Ramos (cell line): ENCODE measurements around the gene PLCH2.

Source experiments
- in situ Hi-C: fragments of 300-500 bp; cut with MboI; formaldehyde crosslinking; loops from one replicate; pipeline ENCODE4 v1.14.3; 2022; ENCODE audit warnings: low sequenced_read_pairs; ENCODE audit not compliant: unreplicated experiment

The PLCH2 gene

DNA sequence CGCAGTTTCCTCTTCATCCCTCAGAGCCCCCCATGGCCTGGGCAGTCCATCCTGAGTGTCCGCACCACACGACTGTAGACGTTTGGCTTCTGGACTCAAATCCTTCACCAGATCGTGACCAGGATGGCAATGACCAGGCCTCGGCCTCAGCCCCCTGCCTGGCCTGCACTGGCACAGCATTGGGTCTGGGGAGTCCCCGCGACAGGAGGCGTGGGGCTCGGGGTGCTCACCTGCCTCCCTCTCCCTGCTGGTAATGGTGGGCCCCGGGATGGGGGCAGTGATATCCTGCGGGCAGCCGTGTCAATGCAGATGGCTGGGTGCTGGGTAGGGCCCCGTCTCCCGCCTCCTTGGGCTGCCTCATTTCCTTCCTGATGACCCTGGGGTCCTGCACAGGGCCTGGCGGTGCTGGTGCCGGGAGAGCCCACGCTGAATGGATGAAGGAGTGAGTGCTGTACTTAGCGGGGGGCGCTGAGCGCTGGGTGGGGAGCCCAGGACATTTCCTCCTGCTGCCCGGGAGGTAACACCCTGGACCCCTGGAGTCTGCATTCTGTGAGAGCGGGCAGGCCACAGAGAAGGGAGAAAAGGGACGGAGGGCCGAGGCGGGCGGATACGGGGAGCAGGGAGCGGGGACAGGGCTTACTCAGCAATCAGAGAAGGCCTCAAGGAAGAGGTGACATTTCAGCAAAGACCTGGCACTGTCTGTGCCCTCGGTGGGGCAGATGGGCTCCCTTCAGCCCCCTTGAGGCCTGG lies 78.0 kb downstream of the PLCH2 start:
- in situ Hi-C loops, result no loop called here

DNA sequence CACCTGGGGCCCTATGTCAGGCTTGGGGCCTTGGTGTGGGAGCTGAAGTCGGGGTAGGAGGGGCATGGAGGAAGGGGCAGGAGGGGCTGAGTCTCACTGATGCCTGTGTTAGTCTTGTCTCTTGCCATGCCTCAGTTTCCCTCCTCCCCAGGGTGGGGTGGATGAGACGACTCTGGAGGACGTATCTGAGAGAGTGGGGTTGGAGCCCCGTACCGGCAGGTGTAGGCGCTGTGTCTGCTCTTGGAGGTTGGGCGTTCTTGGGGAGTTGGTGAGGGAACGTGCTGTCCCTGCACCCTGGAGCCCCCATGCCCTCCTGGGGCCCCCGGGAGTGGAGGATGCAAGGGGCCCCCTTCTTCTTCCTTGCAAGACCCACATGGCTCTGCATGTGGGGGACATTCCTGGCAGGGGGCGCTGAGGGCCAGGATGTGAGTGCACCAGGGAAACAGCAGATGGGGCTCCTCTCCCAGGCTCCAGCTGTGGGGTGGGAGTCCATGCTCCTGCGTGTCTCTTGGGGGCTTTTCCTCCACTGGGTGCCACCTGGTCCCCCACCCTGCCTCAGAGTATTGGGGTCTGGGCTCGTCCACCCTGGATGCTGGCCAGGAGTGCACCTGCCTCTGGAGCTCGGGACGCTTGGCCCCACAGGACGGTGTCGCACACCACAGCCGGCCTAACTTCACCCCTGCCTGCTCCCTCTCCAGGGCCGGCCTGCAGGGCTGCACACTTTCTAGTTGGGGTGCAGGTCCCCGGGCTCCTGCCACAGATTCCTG lies 78.7 kb downstream of the PLCH2 start:
- in situ Hi-C loops, result no loop called here
